ENCODE data around the gene DPP6. TPM values are rescaled to one million over a fixed set of nuclear protein-coding genes. Genes with fewer than 3 reads are reported as not detected.

The DPP6 gene
- total RNA-seq, 1 donor from 2014 or later, result 2.2 TPM

- TF ChIP-seq CTCF (conservative IDR thresholded peaks at IDR 0.05), result no peak
- Mint-ChIP-seq H3K36me3 (ENCODE audit: low read depth) (peaks cover 2% of the 10 kb centered on the region), H3K27me3 (ENCODE audit: low read depth) (peaks cover 58% of the 10 kb centered on the region), H3K9me3 (peaks cover 3% of the 10 kb centered on the region), H3K4me1 (no peaks in the 10 kb centered on the region), H3K4me3 (no peak overlapping the region), H3K27ac (ENCODE audit: unreplicated experiment) (no peak overlapping the region)
- no peak for DNase-seq (ENCODE audit: low read depth, low spot score)
Observed at GRCh38 chr7:154774303-154774969, 722.2 kb downstream of the DPP6 start.

GRCh38 chr7:154775681-154776080 lies 723.5 kb downstream of the DPP6 start:
- peaks cover 9% of the 10 kb centered on the region for H3K9me3 Mint-ChIP-seq
- no peak for DNase-seq (ENCODE audit: low read depth, low spot score)
- H3K4me3 Mint-ChIP-seq, result no peak overlapping the region
- peaks cover 62% of the 10 kb centered on the region for H3K27me3 Mint-ChIP-seq (ENCODE audit: low read depth)
- H3K27ac Mint-ChIP-seq (ENCODE audit: unreplicated experiment), result no peak overlapping the region
- no peaks in the 10 kb centered on the region for H3K4me1 Mint-ChIP-seq
- no peak for TF ChIP-seq CTCF (conservative IDR thresholded peaks at IDR 0.05)
- H3K36me3 Mint-ChIP-seq (ENCODE audit: low read depth), result peaks cover 5% of the 10 kb centered on the region

- Mint-ChIP-seq H3K36me3 (ENCODE audit: low read depth) (peaks cover 5% of the 10 kb centered on the region), H3K9me3 (peaks cover 12% of the 10 kb centered on the region), H3K4me3 (no peak overlapping the region), H3K27me3 (ENCODE audit: low read depth) (peaks cover 67% of the 10 kb centered on the region), H3K27ac (ENCODE audit: unreplicated experiment) (no peak overlapping the region), H3K4me1 (no peaks in the 10 kb centered on the region)
- DNase-seq (ENCODE audit: low read depth, low spot score), result no peak
- TF ChIP-seq CTCF (conservative IDR thresholded peaks at IDR 0.05), result no peak
Observed at GRCh38 chr7:154776350-154776749, 724.2 kb downstream of the DPP6 start.

GRCh38 chr7:154777023-154777422 lies 724.8 kb downstream of the DPP6 start:
- Mint-ChIP-seq H3K9me3 (peaks cover 12% of the 10 kb centered on the region), H3K4me1 (no peaks in the 10 kb centered on the region), H3K27me3 (ENCODE audit: low read depth) (peaks cover 74% of the 10 kb centered on the region), H3K4me3 (no peak overlapping the region), H3K36me3 (ENCODE audit: low read depth) (peaks cover 5% of the 10 kb centered on the region), H3K27ac (ENCODE audit: unreplicated experiment) (no peak overlapping the region)
- DNase-seq (ENCODE audit: low read depth, low spot score), result no peak
- TF ChIP-seq CTCF (conservative IDR thresholded peaks at IDR 0.05), result no peak

- Mint-ChIP-seq H3K27ac (ENCODE audit: unreplicated experiment) (no peak overlapping the region), H3K36me3 (ENCODE audit: low read depth) (peaks cover 5% of the 10 kb centered on the region), H3K4me3 (no peak overlapping the region), H3K4me1 (no peaks in the 10 kb centered on the region), H3K27me3 (ENCODE audit: low read depth) (peaks cover 74% of the 10 kb centered on the region), H3K9me3 (peaks cover 12% of the 10 kb centered on the region)
- TF ChIP-seq CTCF (conservative IDR thresholded peaks at IDR 0.05), result no peak
- no peak for DNase-seq (ENCODE audit: low read depth, low spot score)
Observed at GRCh38 chr7:154777489-154777888, 725.3 kb downstream of the DPP6 start.
